HepG2 (cell line): ENCODE measurements around the gene MRM3. TPM values are rescaled to one million over a fixed set of nuclear protein-coding genes. Genes with fewer than 3 reads are reported as not detected.
A peak's percentile ranks its signal among the peaks of the same experiment; 100 is the strongest.

Source experiments
- ATAC-seq: fragments of 200-7000 bp; cut with Tn5 transposase; 3 replicates; pipeline ENCODE4 v1.9.1; 2020; ENCODE audit warnings: mild to moderate bottlenecking, moderate library complexity
- BruUV-seq: library from RNA; stranded (reverse); fragments of 400-500 nt; replicated peaks from 2 replicates; lab custom pipeline; 2021; lab: Mats Ljungman, UMichigan
- CTCF ChIA-PET: fragments of 300-600 bp; formaldehyde crosslinking; extraction: SDS; loops from one replicate; lab custom pipeline; 2021; ENCODE audit warnings: low total read pairs, inconsistent platforms, low intra/inter-chr PET ratio; lab: Yijun Ruan, JAX
- POLR2A ChIA-PET: fragments of 350-600 bp; sonication (Branson Sonifier 250); formaldehyde crosslinking; loops from one replicate; lab custom pipeline; 2020; ENCODE audit warnings: antibody characterized with exemption, inconsistent platforms; lab: Yijun Ruan, JAX
- DNase-seq: peaks from one replicate; pipeline ENCODE4 v3.0.0-alpha.2; 2015; ENCODE audit warnings: low spot score
- FAIRE-seq: peaks from 3 replicates; lab custom pipeline; 2011; peaks lifted over from hg19 to GRCh38; lab: Jason Lieb, UNC
- H2AFZ ChIP-seq: one replicate; pipeline ENCODE4 v1.6.1; 2011; ENCODE audit warnings: low read length, inconsistent platforms
- H3K27ac ChIP-seq: fragments of 300-600 bp; 3 replicates; pipeline ENCODE4 v1.8.0; 2011; ENCODE audit warnings: mixed run types, mild to moderate bottlenecking, mixed read lengths, low read length, inconsistent platforms; ENCODE audit not compliant: insufficient read depth; ENCODE audit errors: extremely low read length
- H3K27me3 ChIP-seq, 2 experiments: fragments of 200-600 bp in 1 of 2; 2 replicates in 1 of 2; 3 replicates in 1 of 2; pipeline versions ENCODE4 v1.6.0 to v1.8.0; 2011; ENCODE audit warnings: low read length in 2 of 2, mild to moderate bottlenecking in 2 of 2, moderate library complexity in 2 of 2, inconsistent platforms in 1 of 2; ENCODE audit not compliant: insufficient read depth in 2 of 2, control insufficient read depth in 1 of 2
- H3K36me3 ChIP-seq, 2 experiments: fragments of 200-600 bp in 1 of 2; replicated peaks in 1 of 2; 2 replicates in 1 of 2; 3 replicates in 1 of 2; pipeline versions ENCODE4 v1.5.1 to v1.8.0; 2011; ENCODE audit warnings: low read length in 2 of 2, inconsistent platforms in 1 of 2; ENCODE audit not compliant: insufficient read depth in 2 of 2, control insufficient read depth in 1 of 2
- H3K4me1 ChIP-seq: 2 replicates; pipeline ENCODE4 v1.5.1; 2012; ENCODE audit warnings: low read length, inconsistent platforms; ENCODE audit not compliant: insufficient read depth
- H3K4me2 ChIP-seq: 2 replicates; pipeline ENCODE4 v1.6.0; 2011; ENCODE audit warnings: low read depth, low read length, inconsistent platforms
- H3K4me3 ChIP-seq, 3 experiments: fragments of 200-600 bp in 1 of 3; sonication (generic), shearing (Covaris generic) in 1 of 3; replicated peaks in 1 of 3; 2 replicates each; pipeline ENCODE4 v1.5.1; 2011 to 2016; ENCODE audit warnings: low read length in 3 of 3, inconsistent platforms in 2 of 3, low read depth in 2 of 3, mild to moderate bottlenecking in 2 of 3, control low read depth in 1 of 3, mixed read lengths in 1 of 3; ENCODE audit not compliant: insufficient read depth in 1 of 3
- H3K79me2 ChIP-seq: one replicate; pipeline ENCODE4 v1.6.1; 2011; ENCODE audit warnings: low read length, inconsistent platforms; ENCODE audit not compliant: insufficient read depth
- H3K9ac ChIP-seq: 2 replicates; pipeline ENCODE4 v1.6.0; 2011; ENCODE audit warnings: mild to moderate bottlenecking, low read depth, low read length, inconsistent platforms; ENCODE audit not compliant: insufficient read depth
- H3K9me3 ChIP-seq: 2 replicates; pipeline ENCODE4 v1.5.1; 2012; ENCODE audit warnings: mild to moderate bottlenecking, low read length
- H4K20me1 ChIP-seq: 2 replicates; pipeline ENCODE4 v1.6.0; 2011; ENCODE audit warnings: inconsistent platforms, mild to moderate bottlenecking, low read length, moderate library complexity; ENCODE audit not compliant: insufficient read depth
- IKZF1 ChIP-seq: fragments of 450-650 bp; IDR thresholded peaks from 2 replicates; pipeline ENCODE4 v1.7.1; 2016
- KDM1A ChIP-seq: IDR thresholded peaks from 2 replicates; pipeline ENCODE4 v1.6.1; 2016; ENCODE audit warnings: missing compliant biosample characterization
- MATR3 ChIP-seq: sonication (generic); formaldehyde crosslinking; IDR thresholded peaks from 2 replicates; pipeline ENCODE4 v1.4.0; 2020; ENCODE audit warnings: missing genetic modification reagents
- MBNL3 ChIP-seq: fragments of 250-450 bp; sonication (Bioruptor Pico); conservative IDR thresholded peaks from 2 replicates; pipeline ENCODE4 v1.8.0; 2022; ENCODE audit warnings: mild to moderate bottlenecking, inconsistent platforms
- MED1 ChIP-seq: sonication (generic); formaldehyde crosslinking; IDR thresholded peaks from 2 replicates; pipeline ENCODE4 v1.4.0; 2020; ENCODE audit warnings: missing genetic modification reagents
- RNF2 ChIP-seq: fragments of 450-650 bp; conservative IDR thresholded peaks from 2 replicates; pipeline ENCODE4 v1.6.1; 2016; ENCODE audit warnings: low read depth
- ZBTB38 ChIP-seq: sonication (generic); formaldehyde crosslinking; IDR thresholded peaks from 2 replicates; pipeline ENCODE4 v1.5.1; 2020; ENCODE audit warnings: mild to moderate bottlenecking, missing genetic modification reagents
- ZNF331 ChIP-seq: sonication (generic); formaldehyde crosslinking; IDR thresholded peaks from 2 replicates; pipeline ENCODE4 v1.4.0; 2020; ENCODE audit warnings: missing genetic modification reagents
- ZNF33A ChIP-seq: sonication (generic); formaldehyde crosslinking; IDR thresholded peaks from 2 replicates; pipeline ENCODE4 v1.5.1; 2020; ENCODE audit warnings: missing genetic modification reagents, mild to moderate bottlenecking, moderate library complexity, borderline replicate concordance
- ZNF451 ChIP-seq: sonication (generic); formaldehyde crosslinking; IDR thresholded peaks from 2 replicates; pipeline ENCODE4 v1.5.0; 2020; ENCODE audit warnings: mild to moderate bottlenecking, missing genetic modification reagents
- ZSCAN22 ChIP-seq: sonication (generic); formaldehyde crosslinking; IDR thresholded peaks from 2 replicates; pipeline ENCODE4 v1.4.0; 2020; ENCODE audit warnings: mild to moderate bottlenecking, missing genetic modification reagents
- WGBS: methylation state at CpG from one replicate; pipeline ENCODE4 v1.1.6; 2017; ENCODE audit warnings: low lambda C conversion rate; 5-methylcytosine and 5-hydroxymethylcytosine counted together
- in situ Hi-C: cut with HindIII; loops from 2 replicates; pipeline ENCODE4 v1.10.0; 2017; ENCODE audit warnings: low pct_unique_long_range_greater_than_20kb; ENCODE audit not compliant: extremely low pct_ligation_motif_present
- intact Hi-C: fragments of 100-400 bp; cut with micrococcal nuclease; formaldehyde crosslinking; loops from one replicate; pipeline ENCODE4 v1.10.0; 2022; ENCODE audit not compliant: unreplicated experiment
- polyA plus RNA-seq, 8 experiments: library from polyadenylated mRNA; depleted of rRNA in 3 of 8; stranded (reverse) in 7 of 8; unstranded in 1 of 8; fragments of >200 nt; fragmentation: Illumina TruSeq in 4 of 8; extraction: Trizol in 4 of 8; gene quantifications; 2 replicates each; pipeline versions ENCODE4 v1.2.1 to v1.2.3, GENCODE V29; 2011 to 2016; ENCODE audit warnings: low read depth in 4 of 8, missing spikeins in 1 of 8, mixed read lengths in 1 of 8; ENCODE audit not compliant: insufficient read depth in 1 of 8
- total RNA-seq, 5 experiments: library from RNA; depleted of rRNA; stranded (reverse); fragments of >200 nt; fragmentation: Illumina TruSeq; extraction: Trizol; gene quantifications; 2 replicates each; pipeline ENCODE4 v1.2.3, GENCODE V29; 2016; ENCODE audit warnings: low read depth in 1 of 5
- TF ChIP-seq, protein P1 (sequence below): IDR thresholded peaks from 2 replicates; pipeline ENCODE4 v1.6.1; 2016; ENCODE audit warnings: missing compliant biosample characterization, missing genetic modification reagents, borderline replicate concordance
- TF ChIP-seq, protein P2 (sequence below): sonication (generic); formaldehyde crosslinking; IDR thresholded peaks from 2 replicates; pipeline ENCODE4 v1.4.0; 2020; ENCODE audit warnings: missing genetic modification reagents, borderline replicate concordance
- TF ChIP-seq, protein P3 (sequence below): sonication (generic); formaldehyde crosslinking; IDR thresholded peaks from 2 replicates; pipeline ENCODE4 v1.5.0; 2020; ENCODE audit warnings: missing genetic modification reagents, mild to moderate bottlenecking, borderline replicate concordance
- TF ChIP-seq, protein P4 (sequence below): sonication (generic); formaldehyde crosslinking; IDR thresholded peaks from 2 replicates; pipeline ENCODE4 v1.5.0; 2020; ENCODE audit warnings: mild to moderate bottlenecking, missing genetic modification reagents, moderate library complexity
- TF ChIP-seq, protein P5 (sequence below): sonication (generic); formaldehyde crosslinking; IDR thresholded peaks from 2 replicates; pipeline ENCODE4 v1.5.0; 2020; ENCODE audit warnings: mild to moderate bottlenecking, missing genetic modification reagents

MRM3 gene
- total and polyA plus RNA-seq, 2 of the 13 experiments (the other 11 are each of a cell fraction or from before 2014, with no cell fraction given) = 12.3 to 25.5 TPM

DNA sequence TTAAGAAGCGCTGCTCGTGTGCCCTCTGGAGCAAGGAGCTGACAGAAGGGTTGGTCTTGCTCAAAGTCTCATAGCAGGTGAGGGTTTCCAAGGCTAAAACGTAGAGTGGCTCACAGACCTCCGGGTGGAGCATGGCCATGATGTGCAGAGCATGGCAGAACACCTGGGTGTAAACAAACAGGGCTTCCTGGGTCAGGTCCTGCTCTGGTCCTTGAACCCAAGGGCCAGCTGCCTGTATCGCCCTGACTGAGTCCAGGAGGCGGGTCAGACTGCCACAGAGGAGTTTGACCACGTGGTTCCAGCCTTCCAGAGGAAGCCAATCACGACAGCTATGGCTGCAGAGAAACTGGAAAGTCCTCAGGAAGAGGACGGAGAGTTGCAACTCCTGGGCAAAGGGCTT lies 37.2 kb upstream of the MRM3 start:
- Histone ChIP-seq H2AFZ (no peak overlapping the region), H3K9ac (no peak overlapping the region), H3K4me2 (no peak overlapping the region), H3K4me1 (peaks cover 23% of the 10 kb centered on the region), H3K4me3 (no peak overlapping the region), H3K79me2 (peaks cover 12% of the 10 kb centered on the region), H3K27me3 (no peaks in the 10 kb centered on the region), H3K36me3 (peaks cover 28 to 81% of the 10 kb centered on the region in 2 experiments), H4K20me1 (no peaks in the 10 kb centered on the region), H3K27ac (peak overlapping the region; percentile 22), H3K9me3 (no peaks in the 10 kb centered on the region)
- intact Hi-C loops = no loop called here
- ChIA-PET CTCF (no interaction called here), POLR2A (interaction anchor here (1.1 to 1.8 kb wide), 2 partner anchors 12 to 18 kb away, joined by 3 to 4 read pairs; no protein-coding TSS in a partner anchor)
- DNase-seq (no peak), FAIRE-seq (no peak), ATAC-seq (peak; percentile 74)
- BruUV-seq = no TSS peak
- in situ Hi-C loops = no loop called here
- WGBS = 71% methylated on average over 9 of the region's 9 CpGs
- TF ChIP-seq, protein P1, sequence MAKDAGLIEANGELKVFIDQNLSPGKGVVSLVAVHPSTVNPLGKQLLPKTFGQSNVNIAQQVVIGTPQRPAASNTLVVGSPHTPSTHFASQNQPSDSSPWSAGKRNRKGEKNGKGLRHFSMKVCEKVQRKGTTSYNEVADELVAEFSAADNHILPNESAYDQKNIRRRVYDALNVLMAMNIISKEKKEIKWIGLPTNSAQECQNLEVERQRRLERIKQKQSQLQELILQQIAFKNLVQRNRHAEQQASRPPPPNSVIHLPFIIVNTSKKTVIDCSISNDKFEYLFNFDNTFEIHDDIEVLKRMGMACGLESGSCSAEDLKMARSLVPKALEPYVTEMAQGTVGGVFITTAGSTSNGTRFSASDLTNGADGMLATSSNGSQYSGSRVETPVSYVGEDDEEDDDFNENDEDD (CRISPR knock-in tag) = no peak
- TF ChIP-seq ZSCAN22 (CRISPR knock-in tag) = no peak
- TF ChIP-seq IKZF1 = no peak
- TF ChIP-seq, protein P2, sequence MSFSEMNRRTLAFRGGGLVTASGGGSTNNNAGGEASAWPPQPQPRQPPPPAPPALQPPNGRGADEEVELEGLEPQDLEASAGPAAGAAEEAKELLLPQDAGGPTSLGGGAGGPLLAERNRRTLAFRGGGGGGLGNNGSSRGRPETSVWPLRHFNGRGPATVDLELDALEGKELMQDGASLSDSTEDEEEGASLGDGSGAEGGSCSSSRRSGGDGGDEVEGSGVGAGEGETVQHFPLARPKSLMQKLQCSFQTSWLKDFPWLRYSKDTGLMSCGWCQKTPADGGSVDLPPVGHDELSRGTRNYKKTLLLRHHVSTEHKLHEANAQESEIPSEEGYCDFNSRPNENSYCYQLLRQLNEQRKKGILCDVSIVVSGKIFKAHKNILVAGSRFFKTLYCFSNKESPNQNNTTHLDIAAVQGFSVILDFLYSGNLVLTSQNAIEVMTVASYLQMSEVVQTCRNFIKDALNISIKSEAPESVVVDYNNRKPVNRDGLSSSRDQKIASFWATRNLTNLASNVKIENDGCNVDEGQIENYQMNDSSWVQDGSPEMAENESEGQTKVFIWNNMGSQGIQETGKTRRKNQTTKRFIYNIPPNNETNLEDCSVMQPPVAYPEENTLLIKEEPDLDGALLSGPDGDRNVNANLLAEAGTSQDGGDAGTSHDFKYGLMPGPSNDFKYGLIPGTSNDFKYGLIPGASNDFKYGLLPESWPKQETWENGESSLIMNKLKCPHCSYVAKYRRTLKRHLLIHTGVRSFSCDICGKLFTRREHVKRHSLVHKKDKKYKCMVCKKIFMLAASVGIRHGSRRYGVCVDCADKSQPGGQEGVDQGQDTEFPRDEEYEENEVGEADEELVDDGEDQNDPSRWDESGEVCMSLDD = no peak
- no peak for TF ChIP-seq MBNL3 (CRISPR knock-in tag)
- TF ChIP-seq KDM1A (CRISPR knock-in tag) = no peak
- TF ChIP-seq, protein P3, sequence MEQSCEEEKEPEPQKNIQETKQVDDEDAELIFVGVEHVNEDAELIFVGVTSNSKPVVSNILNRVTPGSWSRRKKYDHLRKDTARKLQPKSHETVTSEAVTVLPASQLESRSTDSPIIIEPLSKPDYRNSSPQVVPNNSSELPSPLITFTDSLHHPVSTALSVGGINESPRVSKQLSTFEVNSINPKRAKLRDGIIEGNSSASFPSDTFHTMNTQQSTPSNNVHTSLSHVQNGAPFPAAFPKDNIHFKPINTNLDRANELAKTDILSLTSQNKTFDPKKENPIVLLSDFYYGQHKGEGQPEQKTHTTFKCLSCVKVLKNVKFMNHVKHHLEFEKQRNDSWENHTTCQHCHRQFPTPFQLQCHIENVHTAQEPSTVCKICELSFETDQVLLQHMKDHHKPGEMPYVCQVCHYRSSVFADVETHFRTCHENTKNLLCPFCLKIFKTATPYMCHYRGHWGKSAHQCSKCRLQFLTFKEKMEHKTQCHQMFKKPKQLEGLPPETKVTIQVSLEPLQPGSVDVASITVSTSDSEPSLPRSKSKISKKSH (CRISPR knock-in tag) = no peak; the same call in 1 of the 2 replicates
- TF ChIP-seq ZNF451 (CRISPR knock-in tag) = no peak
- TF ChIP-seq, protein P4, sequence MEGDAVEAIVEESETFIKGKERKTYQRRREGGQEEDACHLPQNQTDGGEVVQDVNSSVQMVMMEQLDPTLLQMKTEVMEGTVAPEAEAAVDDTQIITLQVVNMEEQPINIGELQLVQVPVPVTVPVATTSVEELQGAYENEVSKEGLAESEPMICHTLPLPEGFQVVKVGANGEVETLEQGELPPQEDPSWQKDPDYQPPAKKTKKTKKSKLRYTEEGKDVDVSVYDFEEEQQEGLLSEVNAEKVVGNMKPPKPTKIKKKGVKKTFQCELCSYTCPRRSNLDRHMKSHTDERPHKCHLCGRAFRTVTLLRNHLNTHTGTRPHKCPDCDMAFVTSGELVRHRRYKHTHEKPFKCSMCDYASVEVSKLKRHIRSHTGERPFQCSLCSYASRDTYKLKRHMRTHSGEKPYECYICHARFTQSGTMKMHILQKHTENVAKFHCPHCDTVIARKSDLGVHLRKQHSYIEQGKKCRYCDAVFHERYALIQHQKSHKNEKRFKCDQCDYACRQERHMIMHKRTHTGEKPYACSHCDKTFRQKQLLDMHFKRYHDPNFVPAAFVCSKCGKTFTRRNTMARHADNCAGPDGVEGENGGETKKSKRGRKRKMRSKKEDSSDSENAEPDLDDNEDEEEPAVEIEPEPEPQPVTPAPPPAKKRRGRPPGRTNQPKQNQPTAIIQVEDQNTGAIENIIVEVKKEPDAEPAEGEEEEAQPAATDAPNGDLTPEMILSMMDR (CRISPR knock-in tag) = peak; percentile 17; the same call in 1 of the 2 replicates
- TF ChIP-seq ZNF33A (CRISPR knock-in tag) = no peak
- no peak for TF ChIP-seq ZNF331 (CRISPR knock-in tag)
- TF ChIP-seq RNF2 = no peak
- TF ChIP-seq MATR3 (CRISPR knock-in tag) = no peak
- peak; percentile 73 for TF ChIP-seq MED1 (CRISPR knock-in tag)
- TF ChIP-seq, protein P5, sequence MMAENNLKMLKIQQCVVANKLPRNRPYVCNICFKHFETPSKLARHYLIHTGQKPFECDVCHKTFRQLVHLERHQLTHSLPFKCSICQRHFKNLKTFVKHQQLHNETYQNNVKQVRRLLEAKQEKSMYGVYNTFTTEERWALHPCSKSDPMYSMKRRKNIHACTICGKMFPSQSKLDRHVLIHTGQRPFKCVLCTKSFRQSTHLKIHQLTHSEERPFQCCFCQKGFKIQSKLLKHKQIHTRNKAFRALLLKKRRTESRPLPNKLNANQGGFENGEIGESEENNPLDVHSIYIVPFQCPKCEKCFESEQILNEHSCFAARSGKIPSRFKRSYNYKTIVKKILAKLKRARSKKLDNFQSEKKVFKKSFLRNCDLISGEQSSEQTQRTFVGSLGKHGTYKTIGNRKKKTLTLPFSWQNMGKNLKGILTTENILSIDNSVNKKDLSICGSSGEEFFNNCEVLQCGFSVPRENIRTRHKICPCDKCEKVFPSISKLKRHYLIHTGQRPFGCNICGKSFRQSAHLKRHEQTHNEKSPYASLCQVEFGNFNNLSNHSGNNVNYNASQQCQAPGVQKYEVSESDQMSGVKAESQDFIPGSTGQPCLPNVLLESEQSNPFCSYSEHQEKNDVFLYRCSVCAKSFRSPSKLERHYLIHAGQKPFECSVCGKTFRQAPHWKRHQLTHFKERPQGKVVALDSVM (CRISPR knock-in tag) = no peak
- TF ChIP-seq ZBTB38 (CRISPR knock-in tag) = peak; percentile 89
